B cell (primary cell): Measurements from ENCODE around the gene PLXNA3. TPM values are rescaled to one million over a fixed set of nuclear protein-coding genes. Genes with fewer than 3 reads are reported as not detected.

Source experiments
- ATAC-seq: fragments of 200-7000 bp; cut with Tn5 transposase; one replicate; pipeline ENCODE4 v1.10.0; 2021; ENCODE audit warnings: low read depth, mild to moderate bottlenecking, moderate number of reproducible peaks, moderate library complexity
- CTCF ChIA-PET: fragments of 350-600 bp; sonication (Branson Sonifier 250); formaldehyde crosslinking; loops from one replicate; lab custom pipeline; 2021; ENCODE audit warnings: antibody characterized with exemption, inconsistent platforms; lab: Charles Lee
- POLR2A ChIA-PET: fragments of 350-600 bp; sonication (Branson Sonifier 250); formaldehyde crosslinking; loops from one replicate; lab custom pipeline; 2021; ENCODE audit warnings: antibody characterized with exemption; lab: Charles Lee
- DNase-seq: peaks from one replicate; pipeline ENCODE4 v3.0.0; 2013
- H2AFZ ChIP-seq: 2 replicates; pipeline ENCODE4 v1.6.1; 2012; ENCODE audit warnings: mild to moderate bottlenecking, low read depth, low read length; ENCODE audit not compliant: insufficient read depth, poor library complexity, severe bottlenecking
- H3K27ac ChIP-seq, 2 donors: 1 replicate in 1 of 2; 2 replicates in 1 of 2; pipeline ENCODE4 v1.5.1; 2012 to 2013; ENCODE audit warnings: low read length in 2 of 2, mild to moderate bottlenecking in 2 of 2, moderate library complexity in 1 of 2
- H3K27me3 ChIP-seq, 4 experiments: fragments of 200-600 bp in 1 of 4; sonication (generic) in 1 of 4; replicated peaks in 1 of 4; 1 replicate in 2 of 4; 2 replicates in 2 of 4; pipeline versions ENCODE4 v1.6.1 to v1.7.0; 2013 to 2016; ENCODE audit warnings: low read length in 3 of 4, mild to moderate bottlenecking in 2 of 4, mixed read lengths in 1 of 4, moderate library complexity in 1 of 4; ENCODE audit not compliant: insufficient read depth in 4 of 4, control insufficient read depth in 3 of 4; ENCODE audit errors: control extremely low read depth in 1 of 4
- H3K36me3 ChIP-seq, 2 experiments: replicated peaks in 1 of 2; 1 replicate in 1 of 2; 2 replicates in 1 of 2; pipeline versions ENCODE4 v1.6.1 to v1.7.1; 2013; ENCODE audit warnings: low read length in 1 of 2; ENCODE audit not compliant: insufficient read depth in 2 of 2, control insufficient read depth in 1 of 2; ENCODE audit errors: control extremely low read depth in 1 of 2, extremely low read depth in 1 of 2
- H3K4me1 ChIP-seq, 2 donors: fragments of 200-600 bp in 1 of 2; sonication (generic) in 1 of 2; 1 replicate in 1 of 2; 2 replicates in 1 of 2; pipeline versions ENCODE4 v1.5.1 to v1.6.1; 2013 to 2017; ENCODE audit warnings: low read length in 2 of 2; ENCODE audit not compliant: control insufficient read depth in 2 of 2, insufficient read depth in 2 of 2
- H3K4me2 ChIP-seq: replicated peaks from 2 replicates; pipeline ENCODE3; 2012; ENCODE audit warnings: mild to moderate bottlenecking, low read depth, low read length; ENCODE audit not compliant: poor library complexity, severe bottlenecking
- H3K4me3 ChIP-seq, 5 experiments: fragments of 200-600 bp in 1 of 5; sonication (generic) in 1 of 5; 1 replicate in 3 of 5; 2 replicates in 2 of 5; pipeline versions ENCODE4 v1.5.1 to v1.7.0; 2011 to 2016; ENCODE audit warnings: low read length in 4 of 5, mild to moderate bottlenecking in 4 of 5, low read depth in 2 of 5, control low read depth in 1 of 5, moderate library complexity in 1 of 5; ENCODE audit not compliant: insufficient read depth in 1 of 5; ENCODE audit errors: control extremely low read depth in 1 of 5, extremely low read depth in 1 of 5
- H3K79me2 ChIP-seq: fragments of 200-600 bp; sonication (generic); one replicate; pipeline ENCODE4 v1.6.0; 2016; ENCODE audit warnings: low read length; ENCODE audit not compliant: control insufficient read depth, insufficient read depth
- H3K9ac ChIP-seq: fragments of 200-600 bp; sonication (generic); 2 replicates; pipeline ENCODE4 v1.6.1; 2017; ENCODE audit warnings: mild to moderate bottlenecking, low read length, moderate library complexity
- H3K9me3 ChIP-seq, 3 donors: one replicate each; pipeline versions ENCODE4 v1.6.1 to v1.7.1; 2013; ENCODE audit warnings: low read length in 2 of 3; ENCODE audit not compliant: control insufficient read depth in 2 of 3, insufficient read depth in 1 of 3; ENCODE audit errors: control extremely low read depth in 1 of 3
- H4K20me1 ChIP-seq: 2 replicates; pipeline ENCODE4 v1.6.0; 2012; ENCODE audit warnings: mild to moderate bottlenecking, low read length; ENCODE audit not compliant: insufficient read depth, control insufficient read depth, poor library complexity, severe bottlenecking
- H3K27ac Mint-ChIP-seq: one replicate; pipeline ENCODE4 v1.8.0; 2021; ENCODE audit warnings: mixed read lengths
- H3K27me3 Mint-ChIP-seq: one replicate; pipeline ENCODE4 v1.8.0; 2021; ENCODE audit warnings: mixed read lengths
- H3K4me1 Mint-ChIP-seq: one replicate; pipeline ENCODE4 v1.8.0; 2021; ENCODE audit warnings: mixed read lengths
- H3K4me3 Mint-ChIP-seq: one replicate; pipeline ENCODE4 v1.8.0; 2021; ENCODE audit warnings: mixed read lengths
- H3K9me3 Mint-ChIP-seq: one replicate; pipeline ENCODE4 v1.8.0; 2022; ENCODE audit warnings: mixed read lengths; ENCODE audit not compliant: insufficient read depth
- EZH2 ChIP-seq: IDR thresholded peaks from 2 replicates; pipeline ENCODE4 v1.6.1; 2012; ENCODE audit warnings: borderline replicate concordance, low read depth, mild to moderate bottlenecking, moderate library complexity, low read length; ENCODE audit not compliant: insufficient read depth, poor library complexity, severe bottlenecking
- WGBS: methylation state at CpG from one replicate; pipeline ENCODE4 v1.1.5; 2013; ENCODE audit warnings: missing lambda C conversion rate; ENCODE audit not compliant: insufficient coverage; 5-methylcytosine and 5-hydroxymethylcytosine counted together
- intact Hi-C: fragments of 100-400 bp; cut with micrococcal nuclease; formaldehyde crosslinking; loops from one replicate; pipeline ENCODE4 v1.10.0; 2022
- polyA plus RNA-seq: library from polyadenylated mRNA; depleted of rRNA; stranded (reverse); fragments of >200 nt; gene quantifications from 2 replicates; pipeline ENCODE4 v1.2.3, GENCODE V29; 2012
- total RNA-seq, 2 donors: library from RNA; stranded (reverse); fragments of 120-200 nt in 1 of 2; gene quantifications; 1 replicate in 1 of 2; 2 replicates in 1 of 2; pipeline versions ENCODE4 v1.2.3 to v1.2.4, GENCODE V29; 2013 to 2022
- TF ChIP-seq, protein P1 (sequence below): fragments of 200-600 bp; IDR thresholded peaks from one replicate; pipeline ENCODE4 v1.8.0; 2022; ENCODE audit warnings: antibody characterized with exemption, mild to moderate bottlenecking

Gene PLXNA3
- total and polyA plus RNA-seq, 2 donors (not counting 1 experiment from before 2014, with no cell fraction given), result 68.6 to 114 TPM

DNA sequence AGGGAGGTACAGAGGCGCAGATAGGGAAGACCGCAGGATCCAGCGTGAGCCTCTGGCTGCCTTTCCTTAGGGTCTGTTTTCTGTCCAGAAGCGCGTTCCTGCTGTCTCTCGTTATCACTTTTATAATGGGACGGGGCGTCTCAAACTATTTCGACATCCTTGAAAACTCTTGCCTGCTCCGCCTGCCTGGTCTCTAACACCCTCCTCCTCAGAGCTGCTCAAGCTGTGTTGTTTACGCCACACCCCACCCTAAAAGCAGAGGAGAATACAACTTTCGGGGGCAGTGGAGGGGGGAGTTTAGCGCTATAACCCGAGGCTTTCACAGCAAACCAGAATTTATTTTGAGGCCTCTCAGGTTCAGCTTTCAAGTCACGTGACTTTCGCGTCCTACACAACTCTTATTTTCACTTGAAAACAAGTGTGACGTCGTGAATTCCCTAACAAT lies 58.6 kb downstream of the PLXNA3 start:
- Histone ChIP-seq H3K27ac (peak overlapping the region; percentile 67 to 71), H3K27me3 (no peaks in the 10 kb centered on the region), H3K4me1 (peaks cover 4 to 16% of the 10 kb centered on the region in 2 donors), H3K79me2 (peaks cover 6% of the 10 kb centered on the region), H3K9me3 (no peaks in the 10 kb centered on the region), H3K9ac (peak overlapping the region; percentile 65), H3K4me2 (peak overlapping the region; percentile 80), H3K36me3 (no peaks in the 10 kb centered on the region), H3K4me3 (peak overlapping the region; percentile 22 to 61 (median 55)), H2AFZ (peak overlapping the region; percentile 69), H4K20me1 (no peaks in the 10 kb centered on the region)
- ATAC-seq (no peak), DNase-seq (no peak)
- Mint-ChIP-seq H3K4me3 (peak overlapping the region; percentile 89), H3K27me3 (no peaks in the 10 kb centered on the region), H3K4me1 (peaks cover 17% of the 10 kb centered on the region), H3K9me3 (no peaks in the 10 kb centered on the region), H3K27ac (peak overlapping the region; percentile 94)
- intact Hi-C loops, result loop anchor here (1.0 to 5.0 kb wide), 5 partner anchors 26 to 144 kb away; partner anchors contain the start of genes FLNA, LAGE3, PLXNA3 and RPL10
- TF ChIP-seq, protein P1, sequence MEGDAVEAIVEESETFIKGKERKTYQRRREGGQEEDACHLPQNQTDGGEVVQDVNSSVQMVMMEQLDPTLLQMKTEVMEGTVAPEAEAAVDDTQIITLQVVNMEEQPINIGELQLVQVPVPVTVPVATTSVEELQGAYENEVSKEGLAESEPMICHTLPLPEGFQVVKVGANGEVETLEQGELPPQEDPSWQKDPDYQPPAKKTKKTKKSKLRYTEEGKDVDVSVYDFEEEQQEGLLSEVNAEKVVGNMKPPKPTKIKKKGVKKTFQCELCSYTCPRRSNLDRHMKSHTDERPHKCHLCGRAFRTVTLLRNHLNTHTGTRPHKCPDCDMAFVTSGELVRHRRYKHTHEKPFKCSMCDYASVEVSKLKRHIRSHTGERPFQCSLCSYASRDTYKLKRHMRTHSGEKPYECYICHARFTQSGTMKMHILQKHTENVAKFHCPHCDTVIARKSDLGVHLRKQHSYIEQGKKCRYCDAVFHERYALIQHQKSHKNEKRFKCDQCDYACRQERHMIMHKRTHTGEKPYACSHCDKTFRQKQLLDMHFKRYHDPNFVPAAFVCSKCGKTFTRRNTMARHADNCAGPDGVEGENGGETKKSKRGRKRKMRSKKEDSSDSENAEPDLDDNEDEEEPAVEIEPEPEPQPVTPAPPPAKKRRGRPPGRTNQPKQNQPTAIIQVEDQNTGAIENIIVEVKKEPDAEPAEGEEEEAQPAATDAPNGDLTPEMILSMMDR, result no peak
- no peak for TF ChIP-seq EZH2
- POLR2A ChIA-PET, result interaction anchor here (0.5 to 2.5 kb wide), 6 partner anchors 8 to 119 kb away, joined by 3 to 13 read pairs (median 6); partner anchors contain the start of genes RPL10, SLC10A3 and UBL4A
- CTCF ChIA-PET, result interaction anchor here (0.8 to 1.5 kb wide), 5 partner anchors 11 to 417 kb away, joined by 3 to 9 read pairs (median 5); partner anchors contain the start of genes RPL10 and SLC10A3
- 30% methylated on average over 5 of the region's 19 CpGs for WGBS
